ENCODE results near the gene RALGAPB. TPM values are rescaled to one million over a fixed set of nuclear protein-coding genes. Genes with fewer than 3 reads are reported as not detected.

Gene RALGAPB
- total and polyA plus RNA-seq, 2 experiments from 2014 or later, result 10.2 to 40.4 TPM

GRCh38 chr20:38528167-38528566 lies 55.5 kb downstream of the RALGAPB start (continued):
- TF ChIP-seq ZNF462 (CRISPR knock-in tag; IDR thresholded peaks at IDR 0.05), result no peak
- TF ChIP-seq CTCF (conservative IDR thresholded peaks at IDR 0.05; ENCODE audit: low read depth in 2 of 2), result no peak
- no peak for TF ChIP-seq NANOG (IDR thresholded peaks at IDR 0.05; ENCODE audit: borderline replicate concordance)
- TF ChIP-seq STAT1 (IDR thresholded peaks at IDR 0.05; ENCODE audit: unreplicated experiment), result no peak
- TF ChIP-seq ETS1 (IDR thresholded peaks at IDR 0.05), result no peak
- TF ChIP-seq ZNF114 (CRISPR knock-in tag; IDR thresholded peaks at IDR 0.05), result no peak
- no peak for TF ChIP-seq CREB1 (CRISPR knock-in tag; IDR thresholded peaks at IDR 0.05; ENCODE audit: low read depth)
- no peak for TF ChIP-seq POLR2AphosphoS5 (IDR thresholded peaks at IDR 0.05; ENCODE audit: low read depth)
- no peak for TF ChIP-seq EZH2phosphoT487 (IDR thresholded peaks at IDR 0.05; ENCODE audit: unreplicated experiment)
- TF ChIP-seq JUNB (IDR thresholded peaks at IDR 0.05; ENCODE audit: unreplicated experiment), result no peak
- TF ChIP-seq ZNF331 (CRISPR knock-in tag; IDR thresholded peaks at IDR 0.05; ENCODE audit: low read depth), result no peak

Measured in GM23338 (cell line).